Panc1 (cell line): ENCODE results near the gene DCAF10. TPM values are rescaled to one million over a fixed set of nuclear protein-coding genes. Genes with fewer than 3 reads are reported as not detected.

Source experiments
- ATAC-seq: fragments of 200-7000 bp; cut with Tn5 transposase; 2 replicates; pipeline ENCODE4 v1.9.1; 2020; ENCODE audit warnings: mild to moderate bottlenecking, moderate library complexity
- BruUV-seq: library from RNA; stranded (reverse); fragments of 400-500 nt; replicated peaks from 2 replicates; lab custom pipeline; 2021; lab: Mats Ljungman, UMichigan
- CTCF ChIA-PET: fragments of 300-600 bp; sonication (Branson Sonifier 250); formaldehyde crosslinking; loops from one replicate; lab custom pipeline; 2022; ENCODE audit warnings: antibody characterized with exemption; lab: Charles Lee
- POLR2A ChIA-PET: fragments of 300-600 bp; sonication (Branson Sonifier 250); formaldehyde crosslinking; loops from one replicate; lab custom pipeline; 2022; ENCODE audit warnings: antibody characterized with exemption; lab: Charles Lee
- DNase-seq: peaks from one replicate; pipeline ENCODE4 v3.0.0-alpha.2; 2010; ENCODE audit warnings: low read depth, low spot score
- H3K27ac ChIP-seq: 2 replicates; pipeline ENCODE4 v1.5.1; 2011; ENCODE audit warnings: mild to moderate bottlenecking, low read length, inconsistent platforms
- H3K27me3 ChIP-seq: fragments of 200-500 bp; sonication (Bioruptor generic); 2 replicates; pipeline ENCODE4 v1.6.0; 2014; ENCODE audit warnings: low read length, inconsistent platforms; ENCODE audit not compliant: control insufficient read depth, insufficient read depth
- H3K36me3 ChIP-seq: fragments of 200-500 bp; sonication (Bioruptor generic); 2 replicates; pipeline ENCODE4 v1.5.1; 2014; ENCODE audit warnings: inconsistent platforms, mild to moderate bottlenecking, low read length, moderate library complexity; ENCODE audit not compliant: control insufficient read depth, insufficient read depth
- H3K4me1 ChIP-seq: 2 replicates; pipeline ENCODE4 v1.5.1; 2011; ENCODE audit warnings: inconsistent platforms, mild to moderate bottlenecking, low read length, moderate library complexity; ENCODE audit not compliant: control insufficient read depth, insufficient read depth
- H3K4me3 ChIP-seq, 2 experiments: 2 replicates each; pipeline ENCODE4 v1.5.1; 2011 to 2012; ENCODE audit warnings: low read depth in 2 of 2, low read length in 2 of 2, mild to moderate bottlenecking in 2 of 2, inconsistent platforms in 1 of 2, moderate library complexity in 1 of 2
- H3K9me3 ChIP-seq: fragments of 200-500 bp; sonication (Bioruptor generic); 2 replicates; pipeline ENCODE4 v1.5.1; 2014; ENCODE audit warnings: low read depth, mild to moderate bottlenecking, inconsistent platforms, low read length, moderate library complexity; ENCODE audit not compliant: control insufficient read depth, insufficient read depth
- POLR2AphosphoS5 ChIP-seq: IDR thresholded peaks from 2 replicates; pipeline ENCODE4 v1.6.1; 2012; ENCODE audit warnings: mild to moderate bottlenecking, low read depth, low read length, moderate library complexity
- SIN3A ChIP-seq: IDR thresholded peaks from 2 replicates; pipeline ENCODE4 v1.6.1; 2012; ENCODE audit warnings: low read depth, mild to moderate bottlenecking, low read length, moderate library complexity, borderline replicate concordance; ENCODE audit not compliant: insufficient read depth
- TCF7L2 ChIP-seq: IDR thresholded peaks from 2 replicates; pipeline ENCODE4 v1.6.1; 2011; ENCODE audit warnings: mild to moderate bottlenecking, low read depth, low read length, inconsistent platforms
- in situ Hi-C: cut with HindIII; loops from 2 replicates; pipeline ENCODE4 v1.10.0; 2016; ENCODE audit warnings: low sequenced_read_pairs, low pct_unique_long_range_greater_than_20kb
- intact Hi-C: fragments of 100-400 bp; cut with micrococcal nuclease; formaldehyde crosslinking; loops from one replicate; pipeline ENCODE4 v1.10.0; 2022; ENCODE audit not compliant: unreplicated experiment
- total RNA-seq: library from RNA; stranded (reverse); gene quantifications from one replicate; pipeline ENCODE4 v1.2.1, GENCODE V29; 2021; ENCODE audit not compliant: unreplicated experiment
- TF ChIP-seq, protein P1 (sequence below), 2 experiments: IDR thresholded peaks; 2 replicates each; pipeline ENCODE4 v1.6.1; 2011 to 2012; ENCODE audit warnings: low read depth in 2 of 2, control low read depth in 1 of 2, low read length in 1 of 2, mild to moderate bottlenecking in 1 of 2, moderate library complexity in 1 of 2; ENCODE audit not compliant: insufficient read depth in 1 of 2
- TF ChIP-seq, protein P2 (sequence below): fragments of 450-650 bp; IDR thresholded peaks from 2 replicates; pipeline ENCODE4 v1.5.1; 2017; ENCODE audit warnings: mild to moderate bottlenecking

DCAF10 gene
- total RNA-seq, 1 experiment from 2014 or later: 18.5 TPM

DNA sequence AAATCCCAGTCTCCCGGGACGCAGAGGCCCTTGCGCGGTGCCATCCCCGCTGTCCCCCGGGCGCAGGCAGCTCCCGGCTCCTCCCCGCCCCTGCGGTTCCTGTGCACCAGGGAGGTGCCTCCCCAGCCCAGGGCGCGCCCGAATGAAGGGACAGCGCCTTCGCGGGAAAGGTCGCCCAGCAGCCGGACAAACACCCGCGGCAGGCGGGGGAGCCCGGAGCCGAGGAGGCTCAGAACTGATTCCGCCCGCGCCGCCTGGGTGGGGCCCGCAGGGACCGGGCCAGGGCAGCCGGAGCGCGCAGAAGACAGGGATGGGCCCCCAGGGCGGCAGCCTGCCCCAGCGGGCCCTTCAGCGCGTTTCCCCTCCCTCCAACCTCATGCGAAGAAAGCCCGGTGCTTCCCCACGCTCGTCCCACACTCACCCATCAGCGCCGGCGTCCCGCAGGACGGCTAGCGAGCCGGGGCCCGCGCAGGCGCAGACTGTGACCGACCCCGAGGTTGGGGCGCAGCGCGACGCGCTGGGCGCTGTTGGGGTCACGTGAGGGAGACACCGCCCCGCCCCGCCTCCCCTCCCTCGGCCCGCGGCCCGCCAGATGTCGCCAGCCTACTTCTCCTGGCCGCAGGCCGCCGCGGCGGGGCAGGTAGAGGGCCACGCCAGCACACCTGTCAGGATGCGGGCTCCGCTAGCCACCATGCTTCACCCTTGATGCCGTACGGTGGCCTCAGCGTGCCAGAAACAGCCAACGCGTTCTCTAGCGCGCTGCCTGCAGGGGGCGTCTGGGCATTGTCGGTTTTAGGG is 103.2 kb downstream of the DCAF10 start, which contains the start of gene SLC25A51:
Gene SLC25A51, minus strand, starts transcription at position 481 of the 798 bp plus-strand sequence. CDS start 15,577 bp downstream, outside the sequence.
- ATAC-seq (peak; percentile 89), DNase-seq (peak; percentile 73)
- H3K27me3 ChIP-seq: no peaks in the 10 kb centered on the region
- no TSS peak for BruUV-seq
- intact Hi-C loops (no loop called here), in situ Hi-C loops (no loop called here)
- H3K4me3 ChIP-seq: peak within 1 kb of the TSS; percentile 74 to 84
- peaks cover 19% of the 10 kb centered on the region for H3K4me1 ChIP-seq
- peaks cover 7% of the 10 kb centered on the region for H3K36me3 ChIP-seq
- no peaks in the 10 kb centered on the region for H3K9me3 ChIP-seq
- H3K27ac ChIP-seq: peak within 1 kb of the TSS; percentile 79
- ChIA-PET CTCF (interaction anchor here (1.1 kb wide), 1 partner anchor 423 kb away, joined by 3 read pairs; no protein-coding TSS in a partner anchor), POLR2A (interaction anchor here (0.5 to 0.6 kb wide), 2 partner anchors 23 to 618 kb away, joined by 3 read pairs; no protein-coding TSS in a partner anchor)
- TF ChIP-seq SIN3A (0 out of 2 replicates have a peak, but pooled peaks have one; percentile 33), POLR2AphosphoS5 (peak; percentile 80), TCF7L2 (no peak; the same call in 1 of the 2 replicates)
- TF ChIP-seq, protein P1, sequence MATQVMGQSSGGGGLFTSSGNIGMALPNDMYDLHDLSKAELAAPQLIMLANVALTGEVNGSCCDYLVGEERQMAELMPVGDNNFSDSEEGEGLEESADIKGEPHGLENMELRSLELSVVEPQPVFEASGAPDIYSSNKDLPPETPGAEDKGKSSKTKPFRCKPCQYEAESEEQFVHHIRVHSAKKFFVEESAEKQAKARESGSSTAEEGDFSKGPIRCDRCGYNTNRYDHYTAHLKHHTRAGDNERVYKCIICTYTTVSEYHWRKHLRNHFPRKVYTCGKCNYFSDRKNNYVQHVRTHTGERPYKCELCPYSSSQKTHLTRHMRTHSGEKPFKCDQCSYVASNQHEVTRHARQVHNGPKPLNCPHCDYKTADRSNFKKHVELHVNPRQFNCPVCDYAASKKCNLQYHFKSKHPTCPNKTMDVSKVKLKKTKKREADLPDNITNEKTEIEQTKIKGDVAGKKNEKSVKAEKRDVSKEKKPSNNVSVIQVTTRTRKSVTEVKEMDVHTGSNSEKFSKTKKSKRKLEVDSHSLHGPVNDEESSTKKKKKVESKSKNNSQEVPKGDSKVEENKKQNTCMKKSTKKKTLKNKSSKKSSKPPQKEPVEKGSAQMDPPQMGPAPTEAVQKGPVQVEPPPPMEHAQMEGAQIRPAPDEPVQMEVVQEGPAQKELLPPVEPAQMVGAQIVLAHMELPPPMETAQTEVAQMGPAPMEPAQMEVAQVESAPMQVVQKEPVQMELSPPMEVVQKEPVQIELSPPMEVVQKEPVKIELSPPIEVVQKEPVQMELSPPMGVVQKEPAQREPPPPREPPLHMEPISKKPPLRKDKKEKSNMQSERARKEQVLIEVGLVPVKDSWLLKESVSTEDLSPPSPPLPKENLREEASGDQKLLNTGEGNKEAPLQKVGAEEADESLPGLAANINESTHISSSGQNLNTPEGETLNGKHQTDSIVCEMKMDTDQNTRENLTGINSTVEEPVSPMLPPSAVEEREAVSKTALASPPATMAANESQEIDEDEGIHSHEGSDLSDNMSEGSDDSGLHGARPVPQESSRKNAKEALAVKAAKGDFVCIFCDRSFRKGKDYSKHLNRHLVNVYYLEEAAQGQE (IDR thresholded peaks at IDR 0.05; ENCODE audit: insufficient read depth in 1 of 2, low read depth in 2 of 2, low read length in 1 of 2): peak in 1 of 2 experiments; percentile 66; a peak in 1 of 4 replicates
- TF ChIP-seq, protein P2, sequence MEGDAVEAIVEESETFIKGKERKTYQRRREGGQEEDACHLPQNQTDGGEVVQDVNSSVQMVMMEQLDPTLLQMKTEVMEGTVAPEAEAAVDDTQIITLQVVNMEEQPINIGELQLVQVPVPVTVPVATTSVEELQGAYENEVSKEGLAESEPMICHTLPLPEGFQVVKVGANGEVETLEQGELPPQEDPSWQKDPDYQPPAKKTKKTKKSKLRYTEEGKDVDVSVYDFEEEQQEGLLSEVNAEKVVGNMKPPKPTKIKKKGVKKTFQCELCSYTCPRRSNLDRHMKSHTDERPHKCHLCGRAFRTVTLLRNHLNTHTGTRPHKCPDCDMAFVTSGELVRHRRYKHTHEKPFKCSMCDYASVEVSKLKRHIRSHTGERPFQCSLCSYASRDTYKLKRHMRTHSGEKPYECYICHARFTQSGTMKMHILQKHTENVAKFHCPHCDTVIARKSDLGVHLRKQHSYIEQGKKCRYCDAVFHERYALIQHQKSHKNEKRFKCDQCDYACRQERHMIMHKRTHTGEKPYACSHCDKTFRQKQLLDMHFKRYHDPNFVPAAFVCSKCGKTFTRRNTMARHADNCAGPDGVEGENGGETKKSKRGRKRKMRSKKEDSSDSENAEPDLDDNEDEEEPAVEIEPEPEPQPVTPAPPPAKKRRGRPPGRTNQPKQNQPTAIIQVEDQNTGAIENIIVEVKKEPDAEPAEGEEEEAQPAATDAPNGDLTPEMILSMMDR: peak; percentile 89

DNA sequence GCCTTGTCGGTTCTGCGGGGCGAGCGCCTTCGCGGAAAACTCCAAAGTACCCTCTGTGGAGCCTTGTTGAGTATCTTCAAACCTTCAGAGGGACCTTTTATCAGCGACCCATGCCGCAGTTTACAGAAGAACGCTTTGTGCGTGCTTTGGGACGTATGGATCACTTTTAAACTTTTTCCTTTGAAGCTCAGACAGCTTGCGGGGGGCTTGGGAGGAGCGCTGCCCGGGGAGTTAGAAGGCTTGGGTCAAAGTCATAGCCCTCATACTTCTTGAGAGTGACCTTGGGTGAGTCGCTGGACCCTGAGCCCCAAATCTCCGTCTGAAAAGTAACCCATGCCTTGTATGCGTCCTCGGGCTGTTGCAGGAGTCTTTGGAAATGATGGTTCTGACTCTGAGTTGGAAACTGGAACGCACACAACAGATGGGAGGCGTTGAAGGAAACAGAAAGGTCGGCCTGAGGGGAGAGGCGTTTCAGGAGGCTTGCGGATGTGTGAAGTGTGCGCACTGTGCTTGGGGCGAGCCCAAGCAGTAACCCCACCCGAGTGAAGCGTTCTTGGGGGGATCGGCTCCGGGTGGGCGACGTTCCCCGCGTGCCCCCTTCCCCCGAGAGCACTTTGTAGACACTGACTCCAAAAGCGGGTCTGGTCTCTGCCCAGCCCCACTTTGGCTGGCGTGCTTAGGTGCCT is 104.0 kb downstream of the DCAF10 start:
- POLR2A ChIA-PET: no interaction called here
- Histone ChIP-seq H3K4me1 (peaks cover 24% of the 10 kb centered on the region), H3K36me3 (peaks cover 5% of the 10 kb centered on the region), H3K27ac (peak overlapping the region; percentile 79), H3K4me3 (peak overlapping the region; percentile 74 to 84), H3K27me3 (no peaks in the 10 kb centered on the region), H3K9me3 (no peaks in the 10 kb centered on the region)
- CTCF ChIA-PET: no interaction called here
- DNase-seq (no peak), ATAC-seq (peak; percentile 11)
- no TSS peak for BruUV-seq
- intact Hi-C loops (no loop called here), in situ Hi-C loops (no loop called here)
- TF ChIP-seq TCF7L2 (peak; percentile 85), SIN3A (no peak), POLR2AphosphoS5 (no peak)
- TF ChIP-seq, protein P1 (IDR thresholded peaks at IDR 0.05; ENCODE audit: insufficient read depth in 1 of 2, low read depth in 2 of 2, low read length in 1 of 2): no peak
- TF ChIP-seq, protein P2: peak; percentile 20
